Heart left ventricle (tissue), 16 donors: Measurements from ENCODE around the gene RUNX2. TPM values are rescaled to one million over a fixed set of nuclear protein-coding genes. Genes with fewer than 3 reads are reported as not detected.

ENCODE experiments used
- ATAC-seq, 4 donors: fragments of 200-7000 bp; cut with Tn5 transposase; one replicate each; pipeline ENCODE4 v1.9.1; 2020 to 2022; ENCODE audit warnings: moderate library complexity in 4 of 4, mild to moderate bottlenecking in 3 of 4, moderate number of reproducible peaks in 1 of 4
- DNase-seq, 5 donors: peaks; one replicate each; pipeline ENCODE4 v3.0.0-alpha.2; 2020
- H3K27ac ChIP-seq, 12 donors: fragments of 200-600 bp; sonication (generic) in 4 of 12; one replicate each; pipeline versions ENCODE4 v1.5.0 to v1.8.0; 2016 to 2022; ENCODE audit warnings: mild to moderate bottlenecking in 2 of 12
- H3K27me3 ChIP-seq, 9 donors: fragments of 200-600 bp; sonication (generic) in 2 of 9; one replicate each; pipeline versions ENCODE4 v1.5.1 to v1.8.0; 2016 to 2022; ENCODE audit warnings: mild to moderate bottlenecking in 3 of 9
- H3K36me3 ChIP-seq, 9 donors: fragments of 200-600 bp; sonication (generic) in 2 of 9; one replicate each; pipeline versions ENCODE4 v1.5.0 to v1.8.0; 2018 to 2022; ENCODE audit warnings: mild to moderate bottlenecking in 2 of 9
- H3K4me1 ChIP-seq, 12 donors: fragments of 200-600 bp; sonication (generic) in 4 of 12; one replicate each; pipeline versions ENCODE4 v1.5.0 to v1.8.0; 2016 to 2022; ENCODE audit warnings: mild to moderate bottlenecking in 3 of 12
- H3K4me3 ChIP-seq, 12 donors: fragments of 200-600 bp; sonication (generic) in 4 of 12; one replicate each; pipeline versions ENCODE4 v1.5.0 to v1.8.0; 2017 to 2022; ENCODE audit warnings: mild to moderate bottlenecking in 9 of 12, moderate library complexity in 4 of 12
- H3K9me3 ChIP-seq, 12 donors: fragments of 200-600 bp; sonication (generic) in 4 of 12; one replicate each; pipeline versions ENCODE4 v1.5.0 to v1.8.0; 2016 to 2022; ENCODE audit warnings: mild to moderate bottlenecking in 1 of 12
- POLR2A ChIP-seq, 2 donors: fragments of 450-650 bp; IDR thresholded peaks; one replicate each; pipeline ENCODE4 v1.6.1; 2017; ENCODE audit warnings: antibody characterized with exemption in 2 of 2, mild to moderate bottlenecking in 2 of 2, moderate library complexity in 2 of 2
- WGBS, 4 donors: extraction: QIAGEN DNeasy Blood & Tissue Kit in 2 of 4; methylation state at CpG; one replicate each; pipeline versions ENCODE4 v1.1.5 to v1.1.7; 2013 to 2018; 5-methylcytosine and 5-hydroxymethylcytosine counted together
- intact Hi-C, 10 donors: fragments of 100-400 bp; cut with DNase I; formaldehyde crosslinking; loops; one replicate each; pipeline versions ENCODE4 v1.11.1 to v1.14.2; 2022
- polyA plus RNA-seq, 2 donors: library from polyadenylated mRNA; stranded (reverse); fragments of 200-250 nt; gene quantifications; one replicate each; pipeline ENCODE4 v1.2.3, GENCODE V29; 2013
- total RNA-seq, 9 donors: library from RNA; depleted of rRNA in 2 of 9; stranded (reverse); fragments of >200 nt in 2 of 9; fragmentation: NEBNext Ultra II Directional in 3 of 9; extraction: Animal tissue kit (Norgen Biotek cat#: 25700) in 3 of 9; gene quantifications; one replicate each; pipeline versions ENCODE4 v1.1.0 to v1.2.4, GENCODE V29; 2016 to 2023
- TF ChIP-seq, protein P1 (sequence below), 12 donors: fragments of 200-600 bp; sonication (generic) in 4 of 12; IDR thresholded peaks; one replicate each; pipeline versions ENCODE4 v1.5.0 to v1.8.0; 2018 to 2022; ENCODE audit warnings: antibody characterized with exemption in 12 of 12, mild to moderate bottlenecking in 5 of 12
- donor health status: ischemic (EF 13 %, LVEDD 7.1; RV severe dilation, severe dysfunction).
- donor health status: healthy with polysubstance abuse.
- donor health status: DM: no; HTN: yes; CAD: no.
- donor health status: DM: no; HTN: no; CAD: no.
- donor health status: ischemic (EF 25% LVEDD 6.9; RV normal size, moderate dysfunction).
- donor health status: ischemic (EF 25% LVEDD 5.7; RV mildly dilated, moderate dysfunction).
- donor health status: healthy.
- donor health status: DM: yes; HTN: yes; CAD: no.
- donor health status: ischemic (EF 35%, LVEDD 5.7; RV mildly dilated, moderate dysfunction).
- donor health status: nonischemic (EF 11% LVEDD 7.7; RV severe dilation, severe dysfunction).
- donor health status: DM: yes; HTN: yes; CAD: no.
- donor health status: PGD.
- donor health status: ischemic (EF 29% LVEDD 5.4; RV normal size, mild dysfunction).
- donor health status: nonischemic (EF 23%, LVEDD 6.1; RV moderate dilation, normal function).

Gene RUNX2
- total and polyA plus RNA-seq, 11 donors, result 0.37 to 3.1 (median 2.0) TPM

DNA sequence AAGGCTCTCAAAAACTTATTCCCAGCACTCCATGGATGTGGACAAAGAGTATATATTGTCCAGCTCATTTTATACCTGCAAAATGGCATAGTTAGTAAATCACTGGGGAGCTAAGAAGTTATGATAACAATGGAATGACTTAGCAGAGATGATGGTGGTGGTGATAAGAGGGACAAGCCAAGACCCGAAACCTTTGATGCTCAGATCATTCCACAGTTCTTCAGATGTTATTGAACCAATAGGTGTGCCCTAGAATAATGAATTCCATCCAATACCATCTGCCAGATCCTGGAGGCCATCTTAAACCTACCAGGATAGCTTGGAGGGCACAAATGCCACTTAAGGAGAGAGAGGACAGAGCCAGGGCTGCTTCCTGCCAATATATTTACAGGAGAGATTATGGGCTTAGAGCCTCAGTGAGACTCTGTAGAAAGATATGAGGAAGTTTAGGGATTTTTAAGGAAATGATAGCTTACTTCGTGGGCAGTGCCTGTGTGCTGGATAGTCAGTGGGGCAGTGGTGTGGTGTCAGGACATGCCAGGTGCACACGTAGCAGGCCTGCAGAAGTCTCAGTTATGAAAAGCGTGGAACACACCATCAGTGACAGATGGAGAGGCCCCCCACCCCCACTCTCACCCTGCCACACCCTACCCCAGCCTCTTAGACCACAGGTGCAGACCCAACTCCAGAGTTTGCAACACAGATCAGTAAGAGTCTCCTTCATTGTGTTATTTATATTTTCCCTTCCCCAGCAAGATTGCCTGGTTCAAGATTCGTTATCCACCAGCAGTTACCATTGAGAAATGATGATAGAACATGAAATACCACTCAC lies 259.3 kb downstream of the RUNX2 start:
- TF ChIP-seq, protein P1, sequence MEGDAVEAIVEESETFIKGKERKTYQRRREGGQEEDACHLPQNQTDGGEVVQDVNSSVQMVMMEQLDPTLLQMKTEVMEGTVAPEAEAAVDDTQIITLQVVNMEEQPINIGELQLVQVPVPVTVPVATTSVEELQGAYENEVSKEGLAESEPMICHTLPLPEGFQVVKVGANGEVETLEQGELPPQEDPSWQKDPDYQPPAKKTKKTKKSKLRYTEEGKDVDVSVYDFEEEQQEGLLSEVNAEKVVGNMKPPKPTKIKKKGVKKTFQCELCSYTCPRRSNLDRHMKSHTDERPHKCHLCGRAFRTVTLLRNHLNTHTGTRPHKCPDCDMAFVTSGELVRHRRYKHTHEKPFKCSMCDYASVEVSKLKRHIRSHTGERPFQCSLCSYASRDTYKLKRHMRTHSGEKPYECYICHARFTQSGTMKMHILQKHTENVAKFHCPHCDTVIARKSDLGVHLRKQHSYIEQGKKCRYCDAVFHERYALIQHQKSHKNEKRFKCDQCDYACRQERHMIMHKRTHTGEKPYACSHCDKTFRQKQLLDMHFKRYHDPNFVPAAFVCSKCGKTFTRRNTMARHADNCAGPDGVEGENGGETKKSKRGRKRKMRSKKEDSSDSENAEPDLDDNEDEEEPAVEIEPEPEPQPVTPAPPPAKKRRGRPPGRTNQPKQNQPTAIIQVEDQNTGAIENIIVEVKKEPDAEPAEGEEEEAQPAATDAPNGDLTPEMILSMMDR (IDR thresholded peaks at IDR 0.05), result no peak
- no peak for TF ChIP-seq POLR2A (IDR thresholded peaks at IDR 0.05)
- H3K4me1 ChIP-seq, result no peaks in the 10 kb centered on the region
- no peaks in the 10 kb centered on the region for H3K36me3 ChIP-seq
- 74 to 90% (median 80%) methylated on average over 5 of the region's 5 CpGs for WGBS, 4 donors
- H3K9me3 ChIP-seq, result peaks cover 0 to 3% (median 0%) of the 10 kb centered on the region in 12 donors
- no peak overlapping the region for H3K27ac ChIP-seq
- H3K4me3 ChIP-seq, result no peak overlapping the region
- intact Hi-C loops, result no loop called here
- no peak for ATAC-seq
- DNase-seq, result no peak
- no peaks in the 10 kb centered on the region for H3K27me3 ChIP-seq

DNA sequence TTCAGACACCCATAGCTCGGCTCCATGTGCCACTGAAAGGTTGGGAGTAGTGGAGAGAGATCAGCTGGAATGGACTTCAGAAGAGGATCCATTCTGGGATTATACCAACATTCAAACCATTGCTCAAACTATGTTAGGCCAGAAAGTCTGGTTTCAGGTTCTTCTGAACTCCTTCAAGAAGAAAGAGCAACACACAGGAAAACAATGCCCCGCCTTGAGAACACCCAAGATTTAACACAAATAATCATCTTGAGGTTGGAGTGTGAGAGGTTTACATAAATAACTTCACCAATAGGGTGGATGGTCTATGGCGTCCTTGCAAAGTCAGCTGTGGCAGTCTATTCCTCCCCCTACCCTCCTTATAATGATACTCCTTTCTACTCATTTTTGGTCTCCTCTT lies 261.2 kb downstream of the RUNX2 start:
- H3K27me3 ChIP-seq, result no peaks in the 10 kb centered on the region
- peak overlapping the region in 1 of 12 donors; percentile 72 for H3K27ac ChIP-seq
- no peaks in the 10 kb centered on the region for H3K4me1 ChIP-seq
- no peak for ATAC-seq
- H3K9me3 ChIP-seq, result no peaks in the 10 kb centered on the region
- intact Hi-C loops, result no loop called here
- no peak for TF ChIP-seq POLR2A (IDR thresholded peaks at IDR 0.05)
- TF ChIP-seq, protein P1 (IDR thresholded peaks at IDR 0.05), result no peak
- WGBS, 4 donors, result 90 to 94% (median 92%) methylated on average over 3 of the region's 3 CpGs
- H3K36me3 ChIP-seq, result no peaks in the 10 kb centered on the region
- H3K4me3 ChIP-seq, result no peak overlapping the region
- no peak for DNase-seq

DNA sequence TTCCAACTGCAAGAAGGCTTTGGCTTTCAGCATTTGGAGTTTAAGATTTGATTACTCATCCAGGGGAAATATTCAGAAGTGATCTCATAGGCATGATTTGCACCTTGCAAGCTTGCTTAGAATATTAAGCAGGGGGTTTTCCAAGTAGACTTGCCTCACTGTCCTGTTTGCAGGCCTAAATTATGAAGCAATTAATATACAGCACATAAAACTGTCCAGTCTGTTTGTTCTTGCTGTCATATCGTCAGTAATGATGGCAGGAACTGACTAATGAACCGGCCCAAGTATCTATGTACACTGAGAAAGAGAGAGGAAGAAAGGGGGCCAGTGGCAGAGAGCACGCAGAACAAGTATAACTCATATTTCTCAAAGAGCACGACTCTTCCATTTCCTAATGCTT lies 262.1 kb downstream of the RUNX2 start:
- TF ChIP-seq, protein P1 (IDR thresholded peaks at IDR 0.05), result no peak
- TF ChIP-seq POLR2A (IDR thresholded peaks at IDR 0.05), result no peak
- intact Hi-C loops, result no loop called here
- ATAC-seq (no peak), DNase-seq (no peak)
- H3K27me3 ChIP-seq, result no peaks in the 10 kb centered on the region
- H3K9me3 ChIP-seq, result no peaks in the 10 kb centered on the region
- peaks cover 0 to 4% (median 0%) of the 10 kb centered on the region in 12 donors for H3K4me1 ChIP-seq
- peak overlapping the region in 1 of 12 donors; percentile 72 for H3K27ac ChIP-seq
- no peak overlapping the region for H3K4me3 ChIP-seq
- no peaks in the 10 kb centered on the region for H3K36me3 ChIP-seq
- WGBS, 4 donors, result 46 to 64% (median 62%) methylated on average over 4 of the region's 4 CpGs

DNA sequence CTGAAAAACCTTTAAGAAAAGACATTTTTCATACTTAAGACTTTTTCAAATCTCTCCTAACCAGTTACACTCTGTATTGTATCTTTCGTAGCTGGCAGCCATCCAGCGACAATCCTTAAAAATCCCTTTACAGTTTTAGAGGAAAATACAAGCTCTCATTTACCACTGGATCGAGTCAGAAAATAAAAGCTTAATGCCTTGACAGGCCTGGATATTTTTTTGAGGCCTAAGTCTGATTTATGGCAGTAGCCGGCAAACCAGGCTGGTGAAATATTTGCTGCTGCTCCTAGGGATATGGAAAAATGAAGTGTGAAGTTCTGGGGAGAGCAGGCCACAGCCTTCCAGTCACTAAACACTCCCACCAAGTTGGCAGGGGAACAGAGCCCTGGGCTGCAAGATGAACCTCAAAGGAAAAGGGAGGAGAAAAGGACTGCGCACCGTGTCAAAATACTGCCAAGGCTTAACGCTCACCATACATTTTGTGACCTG lies 262.6 kb downstream of the RUNX2 start:
- Histone ChIP-seq H3K4me3 (no peak overlapping the region), H3K27me3 (no peaks in the 10 kb centered on the region), H3K9me3 (no peaks in the 10 kb centered on the region), H3K27ac (peak overlapping the region in 1 of 12 donors; percentile 72), H3K4me1 (peaks cover 0 to 9% (median 0%) of the 10 kb centered on the region in 12 donors), H3K36me3 (no peaks in the 10 kb centered on the region)
- WGBS, 4 donors, result 66 to 81% (median 66%) methylated on average over 7 of the region's 7 CpGs
- intact Hi-C loops, result no loop called here
- TF ChIP-seq POLR2A (IDR thresholded peaks at IDR 0.05), result no peak
- TF ChIP-seq, protein P1 (IDR thresholded peaks at IDR 0.05), result no peak
- ATAC-seq, result no peak
- no peak for DNase-seq
